Stimulated activated CD8-positive, alpha-beta memory T cell treated with anti-CD3 and anti-CD28 coated beads, Interleukin-4, amount 100 ng/mL, for 4 hours (primary cell): ENCODE results near the gene GUF1.
A peak's percentile ranks its signal among the peaks of the same experiment; 100 is the strongest.
"Not testable (repeated sequence)": the region's sequence is repeated elsewhere in the genome, so short reads cannot be mapped to it uniquely, and the experiment has no call there.

Source experiments
- DNase-seq, 2 donors: peaks; one replicate each; pipeline ENCODE4 v3.0.0-alpha.2; 2020; ENCODE audit warnings: low read depth in 2 of 2, low spot score in 1 of 2

Gene GUF1

DNA sequence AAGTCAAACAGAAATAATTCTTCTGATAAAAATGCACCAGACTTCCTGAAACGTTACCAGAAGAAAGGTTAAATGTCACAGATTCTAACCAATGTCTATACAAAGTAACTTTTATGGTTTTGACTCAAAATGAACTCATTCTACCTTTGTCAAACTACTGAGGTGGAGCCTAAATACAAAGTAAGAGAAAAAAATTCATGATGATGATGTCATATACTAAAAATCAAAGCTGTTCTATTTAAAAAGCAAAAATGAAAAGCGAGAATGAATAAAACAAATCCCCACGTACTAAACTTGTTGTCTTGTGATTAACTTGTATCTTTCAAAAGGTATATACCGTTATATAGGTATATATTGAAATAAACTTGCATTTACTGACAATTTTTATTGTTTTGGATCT, 26.5 kb downstream of the GUF1 start:
- no peak for DNase-seq

DNA sequence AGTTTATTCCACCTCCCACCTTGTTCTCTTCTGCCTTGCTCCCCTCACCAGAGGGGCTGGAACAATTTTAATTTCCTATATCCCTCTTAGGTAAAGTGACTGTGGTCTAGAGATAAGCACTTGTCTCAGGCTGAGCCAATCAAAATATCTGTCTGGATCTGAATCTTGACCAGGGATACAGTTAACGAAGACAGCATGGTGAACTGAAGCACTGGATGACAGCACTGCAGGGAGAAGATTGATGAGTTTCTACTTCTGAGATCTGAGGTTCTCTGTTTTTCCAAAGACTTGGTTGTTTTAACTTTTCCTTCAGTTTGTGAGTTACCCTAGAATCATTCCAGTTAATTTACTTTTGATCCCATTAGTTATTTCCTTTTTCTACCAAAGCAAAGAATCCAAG, 34.9 kb downstream of the GUF1 start:
- DNase-seq: no peak

DNA sequence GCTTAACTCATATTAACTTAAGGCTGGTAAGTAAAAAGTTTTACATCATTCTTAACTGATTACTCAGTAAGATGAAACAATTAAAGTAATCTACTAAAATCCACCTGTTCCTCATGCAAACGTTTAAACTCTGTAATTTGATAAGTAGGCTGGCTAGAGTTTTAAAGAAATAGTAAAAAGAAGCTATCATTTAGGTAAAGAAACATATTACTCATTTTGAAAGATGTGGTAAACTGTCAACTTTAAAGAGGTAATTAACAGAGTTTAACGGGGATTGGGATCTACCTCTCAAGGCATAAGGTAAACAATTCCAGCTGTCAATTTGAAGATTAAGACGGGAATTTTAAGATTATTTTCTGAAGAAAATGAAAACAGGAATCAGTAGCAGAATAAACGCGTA, 38.4 kb downstream of the GUF1 start:
- no peak for DNase-seq

DNA sequence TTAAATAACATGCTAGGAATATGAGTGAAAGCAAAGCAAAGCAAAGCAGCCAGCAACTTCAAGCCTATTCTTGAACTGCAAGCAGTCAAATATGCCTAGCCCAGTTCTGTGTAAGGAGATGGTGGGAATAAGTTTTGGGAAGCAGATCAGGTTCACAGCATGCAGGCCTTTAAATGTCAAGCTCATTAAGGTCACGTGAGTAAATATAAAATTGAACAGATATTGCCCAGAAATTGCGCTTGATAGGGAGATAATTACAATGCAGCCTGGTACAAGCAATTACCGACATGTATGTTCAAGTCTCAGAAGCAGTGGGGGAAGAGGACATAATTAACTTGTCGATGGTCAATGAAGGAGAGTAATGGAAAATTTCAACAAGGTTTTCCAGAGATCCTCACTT, 42.2 kb downstream of the GUF1 start:
- DNase-seq: no peak

DNA sequence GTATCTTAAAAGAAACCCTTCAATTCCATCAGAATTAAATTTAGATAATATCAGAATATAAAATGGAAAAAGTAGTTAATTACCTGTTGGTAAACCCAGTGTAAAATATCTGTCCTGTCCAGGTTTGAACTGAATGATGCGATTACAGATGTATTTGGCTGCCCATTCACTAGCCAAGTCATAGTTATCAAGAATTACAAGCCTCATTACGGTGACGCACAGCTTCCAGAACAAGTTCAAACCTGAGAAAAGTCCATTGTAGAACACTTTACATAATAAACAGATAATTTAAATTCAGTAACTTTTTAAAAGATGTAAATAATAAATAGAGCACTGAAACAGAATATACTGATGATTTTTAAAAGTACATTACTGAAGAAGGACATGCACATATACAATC, 43.8 kb downstream of the GUF1 start:
- DNase-seq: no peak

DNA sequence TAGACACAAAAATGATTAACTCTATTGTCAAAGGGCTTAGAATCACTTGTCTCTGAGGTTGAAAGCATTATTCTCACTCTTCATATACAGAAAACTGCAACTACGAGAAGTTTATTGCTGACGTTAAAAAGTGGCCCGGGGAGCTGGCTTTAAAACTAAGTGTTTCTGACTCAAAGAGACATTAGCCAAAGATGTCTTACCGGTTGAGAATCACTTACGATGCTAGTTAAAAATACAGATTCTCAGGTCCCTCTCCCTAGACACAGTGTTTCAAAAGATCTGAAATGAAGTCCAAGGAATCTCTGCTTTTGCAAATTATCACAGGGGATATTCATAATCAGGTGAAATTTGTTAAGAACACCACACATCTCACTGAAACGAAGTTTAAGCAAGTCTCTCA, 46.9 kb downstream of the GUF1 start:
- DNase-seq: no peak

DNA sequence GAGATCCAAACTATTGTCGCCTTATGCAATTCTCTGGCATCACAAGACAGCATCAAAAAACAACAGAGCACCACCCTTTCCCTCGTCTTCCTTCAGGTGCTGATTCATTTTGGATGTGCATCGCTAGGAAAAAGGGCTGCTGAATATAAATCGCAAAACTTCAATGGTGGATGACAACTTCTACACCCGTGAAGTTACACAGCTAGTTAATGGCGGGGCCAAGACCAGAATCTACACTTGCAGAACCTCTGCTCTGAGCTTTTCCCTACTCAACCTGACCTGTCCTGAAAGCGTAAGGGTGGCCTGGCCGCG, 47.5 kb downstream of the GUF1 start:
- no peak for DNase-seq

DNA sequence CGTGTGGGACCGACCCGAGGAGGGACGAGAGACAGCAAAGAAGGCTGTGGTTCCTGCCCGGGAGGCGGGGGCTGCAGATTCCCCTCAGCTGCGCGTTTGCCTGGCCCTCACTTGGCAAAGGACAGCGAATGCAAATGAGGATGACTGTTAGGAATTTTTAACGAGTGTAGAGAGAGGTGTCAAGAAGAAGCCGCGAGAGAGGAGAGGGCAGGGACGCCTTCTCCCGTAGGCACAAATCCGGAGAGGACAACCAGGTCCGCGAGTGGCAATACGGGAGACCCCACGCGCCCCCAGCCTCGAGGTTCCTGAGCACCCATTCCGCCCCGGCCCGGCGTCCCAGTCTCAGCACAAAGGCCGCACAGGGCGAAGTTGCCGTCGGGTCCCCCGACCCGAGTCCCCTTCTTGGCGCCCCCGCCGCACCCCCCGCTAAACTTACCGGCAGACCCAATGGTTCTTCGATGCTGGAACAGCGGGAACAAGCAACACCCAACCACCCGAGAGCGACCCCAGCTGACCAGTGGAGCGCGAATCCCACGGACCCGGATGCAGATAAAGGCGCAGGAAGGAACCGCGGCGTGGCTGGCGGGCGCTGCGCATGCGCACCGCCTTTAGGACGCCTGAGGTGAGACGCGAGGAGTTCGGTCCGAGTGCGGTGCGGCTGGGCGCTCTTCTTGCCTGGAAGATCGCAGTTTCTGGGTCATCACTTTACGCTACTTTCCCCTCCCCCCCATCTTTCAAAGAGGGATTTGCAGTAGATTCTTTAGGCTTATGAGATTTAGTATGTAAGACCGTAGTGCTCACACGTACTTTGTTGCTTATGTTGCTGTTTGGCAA, 48.0 kb downstream of the GUF1 start, which contains the start of gene GNPDA2:
Gene GNPDA2 (minus strand): TSS at position 519 of the 834 bp plus-strand sequence. CDS start 4,349 bp downstream, outside the sequence.
- DNase-seq: peak; percentile 45 to 60

DNA sequence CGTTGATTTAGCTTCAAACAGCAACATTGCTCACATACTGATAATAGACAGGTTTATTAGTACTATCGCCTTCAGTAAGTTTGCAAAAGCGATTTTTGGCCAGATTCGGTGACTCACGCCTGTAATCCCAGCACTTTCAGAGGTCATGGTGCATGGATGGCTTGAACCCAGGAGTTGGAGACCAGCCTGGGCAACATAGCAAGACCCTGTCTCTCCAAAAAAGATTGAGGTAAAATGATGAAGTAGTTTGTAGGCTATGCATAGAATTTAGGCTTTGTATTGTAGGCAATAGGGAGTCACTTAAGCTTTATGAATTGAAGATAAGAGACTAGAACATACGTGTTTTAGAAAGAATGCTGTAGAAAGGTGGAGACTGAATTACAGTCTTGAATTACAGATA, 49.3 kb downstream of the GUF1 start:
- DNase-seq: no peak

DNA sequence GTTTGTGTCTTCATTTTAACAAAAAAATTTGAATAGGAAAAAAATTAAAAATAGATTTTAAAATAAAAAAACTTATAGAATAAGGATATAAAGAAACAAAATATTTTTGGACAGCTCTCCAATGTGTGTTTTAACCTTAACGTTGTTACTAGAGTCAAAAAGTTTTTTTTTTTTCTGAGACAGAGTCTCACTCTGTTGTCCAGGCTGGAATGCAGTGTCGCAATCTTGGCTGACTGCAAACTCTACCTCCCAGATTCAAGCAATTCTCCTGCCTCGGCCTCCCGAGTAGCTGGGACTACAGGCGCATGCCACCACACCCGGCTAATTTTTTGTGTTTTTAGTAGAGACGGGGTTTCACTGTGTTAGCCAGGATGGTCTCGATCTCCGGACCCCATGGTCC, 50.5 kb downstream of the GUF1 start:
- DNase-seq: not testable (repeated sequence)

DNA sequence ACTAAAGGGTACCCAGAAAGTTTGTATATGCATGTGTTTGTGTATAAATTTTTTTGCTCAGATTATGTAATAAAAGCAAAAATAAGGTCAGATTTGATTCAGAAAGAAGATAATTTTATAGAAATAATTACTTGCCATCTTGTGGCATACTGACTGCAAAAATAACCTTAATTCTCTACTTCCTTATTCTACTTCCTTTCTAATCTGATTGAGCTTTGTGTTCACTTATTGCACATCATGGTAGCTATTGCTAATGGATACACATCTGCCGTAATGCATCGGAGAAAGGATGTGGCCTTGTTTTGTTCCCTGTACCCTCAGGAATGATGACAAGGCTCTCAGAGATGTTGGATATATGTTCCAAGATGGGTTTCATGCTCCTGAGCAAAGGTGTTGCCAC, 58.7 kb downstream of the GUF1 start:
- DNase-seq: no peak

DNA sequence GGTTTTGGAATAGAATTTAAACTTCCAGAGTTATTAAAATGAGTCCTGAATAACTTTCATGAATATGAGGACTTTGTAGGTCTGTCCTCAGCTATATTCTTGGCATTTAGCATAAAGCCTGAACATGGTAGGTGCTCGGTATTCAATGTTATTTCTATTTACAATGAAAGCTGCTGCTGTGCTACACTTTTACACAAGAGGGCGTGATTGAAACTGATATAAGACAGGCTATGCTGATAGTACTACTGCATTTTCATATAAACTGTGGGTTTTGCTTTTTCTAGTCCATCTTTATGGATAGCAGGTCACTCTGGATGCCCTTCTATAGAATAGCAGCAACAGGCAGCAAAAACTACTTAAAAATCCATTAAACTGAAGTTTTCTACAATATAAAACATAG, 60.4 kb downstream of the GUF1 start:
- DNase-seq: no peak

DNA sequence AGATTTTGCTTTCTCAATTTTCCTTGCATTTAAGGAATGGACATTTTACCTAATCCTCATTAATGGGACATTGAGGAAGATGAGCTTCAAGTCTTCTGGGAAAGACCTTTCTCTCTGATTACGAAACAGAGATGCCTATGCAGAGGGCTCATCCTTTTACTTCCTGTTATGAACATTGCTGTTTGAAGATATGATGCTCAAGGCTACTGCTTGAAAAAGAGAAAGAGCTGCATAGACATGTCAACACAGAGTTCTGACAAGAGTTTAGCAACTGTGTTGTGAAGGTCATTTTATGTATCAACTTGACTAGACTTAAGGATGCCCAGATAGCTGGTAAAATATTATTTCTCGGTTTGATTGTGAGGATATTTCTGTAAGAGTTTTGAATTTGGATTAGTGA, 62.0 kb downstream of the GUF1 start:
- no peak for DNase-seq
